Effector CD8-positive, alpha-beta T cell (primary cell): ENCODE data around the gene MAGI3.
"Not testable (repeated sequence)": the region's sequence is repeated elsewhere in the genome, so short reads cannot be mapped to it uniquely, and the experiment has no call there.

Experiments used
- DNase-seq: peaks from one replicate; lab custom pipeline; 2025; lab: John Stamatoyannopoulos, UW

MAGI3 gene

GRCh38 chr1:113444857-113445256 is 54.5 kb downstream of the MAGI3 start:
- no peak for DNase-seq

- DNase-seq = no peak
These were observed 61.4 kb downstream of the MAGI3 start for GRCh38 chr1:113451710-113452109.

- no peak for DNase-seq
These were observed 62.8 kb downstream of the MAGI3 start for GRCh38 chr1:113452921-113453770.

- DNase-seq = no peak
These were observed 63.4 kb downstream of the MAGI3 start for GRCh38 chr1:113453771-113454083.

GRCh38 chr1:113455374-113455773 is 65.1 kb downstream of the MAGI3 start:
- DNase-seq = no peak

- DNase-seq = no peak
These were observed 66.7 kb downstream of the MAGI3 start for GRCh38 chr1:113456967-113457366.

- no peak for DNase-seq
These were observed 69.0 kb downstream of the MAGI3 start for GRCh38 chr1:113459279-113459678.

GRCh38 chr1:113467991-113468390 is 77.7 kb downstream of the MAGI3 start:
- no peak for DNase-seq

GRCh38 chr1:113478427-113479195 is 88.3 kb downstream of the MAGI3 start:
- not testable (repeated sequence) for DNase-seq

GRCh38 chr1:113479713-113480676 is 89.7 kb downstream of the MAGI3 start:
- DNase-seq = no peak

- DNase-seq = not testable (repeated sequence)
These were observed 94.8 kb downstream of the MAGI3 start for GRCh38 chr1:113485131-113485530.

- no peak for DNase-seq
These were observed 98.4 kb downstream of the MAGI3 start for GRCh38 chr1:113488576-113489177.

- no peak for DNase-seq
These were observed 100.1 kb downstream of the MAGI3 start for GRCh38 chr1:113490384-113490783.

- no peak for DNase-seq
These were observed 103.2 kb downstream of the MAGI3 start for GRCh38 chr1:113493533-113493932.

GRCh38 chr1:113505357-113505756 is 115.0 kb downstream of the MAGI3 start:
- no peak for DNase-seq

- no peak for DNase-seq
These were observed 117.4 kb downstream of the MAGI3 start for GRCh38 chr1:113507552-113508214.

GRCh38 chr1:113508364-113509164 is 118.2 kb downstream of the MAGI3 start:
- no peak for DNase-seq

- not testable (repeated sequence) for DNase-seq
These were observed 119.5 kb downstream of the MAGI3 start for GRCh38 chr1:113509766-113510165.

GRCh38 chr1:113511269-113511668 is 121.0 kb downstream of the MAGI3 start:
- DNase-seq = no peak

GRCh38 chr1:113515498-113515897 is 125.2 kb downstream of the MAGI3 start:
- no peak for DNase-seq
